K562 (cell line): Measurements from ENCODE around the gene LRMDA. TPM values are rescaled to one million over a fixed set of nuclear protein-coding genes. Genes with fewer than 3 reads are reported as not detected.

Experiments
- ATAC-seq: fragments of 200-7000 bp; cut with Tn5 transposase; 3 replicates; pipeline ENCODE4 v1.9.1; 2020; ENCODE audit warnings: moderate library complexity
- BruUV-seq: library from RNA; stranded (reverse); fragments of 400-500 nt; replicated peaks from 2 replicates; lab custom pipeline; 2021; lab: Mats Ljungman, UMichigan
- CTCF ChIA-PET: fragments of 300-600 bp; formaldehyde crosslinking; extraction: SDS; loops from one replicate; lab custom pipeline; 2021; ENCODE audit warnings: low intra/inter-chr PET ratio; lab: Yijun Ruan, JAX
- POLR2A ChIA-PET: fragments of 300-600, 350-650 bp; sonication (Branson Sonifier 250); formaldehyde crosslinking; extraction: SDS; loops from one replicate; lab custom pipeline; 2021; ENCODE audit warnings: antibody characterized with exemption, inconsistent platforms; lab: Yijun Ruan, JAX
- DNase-seq, 4 experiments: peaks; one replicate each; pipeline versions ENCODE4 v3.0.0 to v3.0.0-alpha.2; 2011 to 2018; ENCODE audit warnings: low spot score in 3 of 4, mixed read lengths in 3 of 4; ENCODE audit errors: extremely low read depth in 1 of 4
- FAIRE-seq: peaks from 2 replicates; lab custom pipeline; 2011; peaks lifted over from hg19 to GRCh38; lab: Jason Lieb, UNC
- H2AFZ ChIP-seq: 2 replicates; pipeline ENCODE4 v1.6.0; 2011; ENCODE audit warnings: low read depth, low read length, control low read depth, inconsistent platforms
- H3K27ac ChIP-seq: fragments of 200-600 bp; 3 replicates; pipeline ENCODE4 v1.8.0; 2011; ENCODE audit warnings: low read depth, mild to moderate bottlenecking, control low read depth, inconsistent platforms, low read length, moderate library complexity, mixed read lengths; ENCODE audit errors: extremely low read depth
- H3K27me3 ChIP-seq, 2 experiments: fragments of 300-600 bp in 1 of 2; 2 replicates in 1 of 2; 3 replicates in 1 of 2; pipeline versions ENCODE4 v1.6.0 to v1.8.0; 2011; ENCODE audit warnings: inconsistent platforms in 2 of 2, low read length in 2 of 2, mild to moderate bottlenecking in 1 of 2, mixed read lengths in 1 of 2, moderate library complexity in 1 of 2; ENCODE audit not compliant: control insufficient read depth in 2 of 2, insufficient read depth in 2 of 2
- H3K36me3 ChIP-seq: fragments of 300-600 bp; 3 replicates; pipeline ENCODE4 v1.8.0; 2011; ENCODE audit warnings: mild to moderate bottlenecking, low read length, inconsistent platforms; ENCODE audit not compliant: control insufficient read depth, insufficient read depth
- H3K4me1 ChIP-seq, 2 experiments: fragments of 200-600 bp in 1 of 2; replicated peaks in 1 of 2; 2 replicates in 1 of 2; 3 replicates in 1 of 2; pipeline versions ENCODE4 v1.5.1 to v1.8.0; 2011; ENCODE audit warnings: inconsistent platforms in 2 of 2, low read length in 2 of 2, mild to moderate bottlenecking in 1 of 2, mixed read lengths in 1 of 2, moderate library complexity in 1 of 2; ENCODE audit not compliant: control insufficient read depth in 2 of 2, insufficient read depth in 2 of 2
- H3K4me2 ChIP-seq: 2 replicates; pipeline ENCODE4 v1.6.1; 2011; ENCODE audit warnings: low read length, control low read depth, inconsistent platforms, mixed read lengths; ENCODE audit not compliant: insufficient read depth
- H3K4me3 ChIP-seq: fragments of 200-600 bp; sonication (generic), shearing (Covaris generic); 2 replicates; pipeline ENCODE4 v1.5.1; 2016; ENCODE audit warnings: control low read depth, inconsistent platforms
- H3K79me2 ChIP-seq: fragments of 200-600 bp; 3 replicates; pipeline ENCODE4 v1.8.0; 2011; ENCODE audit warnings: low read length, inconsistent platforms; ENCODE audit not compliant: control insufficient read depth, insufficient read depth
- H3K9ac ChIP-seq, 2 experiments: 2 replicates each; pipeline versions ENCODE4 v1.6.0 to v1.6.1; 2011; ENCODE audit warnings: low read depth in 2 of 2, low read length in 2 of 2, control low read depth in 1 of 2, inconsistent platforms in 1 of 2, mild to moderate bottlenecking in 1 of 2, mixed read lengths in 1 of 2; ENCODE audit not compliant: insufficient read depth in 1 of 2
- H3K9me1 ChIP-seq: one replicate; pipeline ENCODE4 v1.6.0; 2011; ENCODE audit warnings: inconsistent platforms, mild to moderate bottlenecking, low read length, moderate library complexity; ENCODE audit not compliant: control insufficient read depth, insufficient read depth
- H3K9me3 ChIP-seq: replicated peaks from 2 replicates; pipeline ENCODE4 v1.5.1; 2011; ENCODE audit warnings: low read depth, low read length, inconsistent platforms; ENCODE audit not compliant: control insufficient read depth, insufficient read depth
- H4K20me1 ChIP-seq: replicated peaks from 2 replicates; pipeline ENCODE4 v1.6.1; 2011; ENCODE audit warnings: low read length, inconsistent platforms, mixed read lengths; ENCODE audit not compliant: control insufficient read depth, insufficient read depth
- EP400 ChIP-seq: fragments of 450-650 bp; IDR thresholded peaks from 2 replicates; pipeline ENCODE4 v1.6.1; 2017; ENCODE audit warnings: antibody characterized with exemption, mild to moderate bottlenecking, moderate library complexity
- MEIS2 ChIP-seq: fragments of 450-650 bp; IDR thresholded peaks from 2 replicates; pipeline ENCODE4 v1.6.1; 2014; ENCODE audit warnings: mild to moderate bottlenecking; ENCODE audit not compliant: partially characterized antibody
- NONO ChIP-seq, 2 experiments: fragments of 200-400 bp in 1 of 2; fragments of 450-650 bp in 1 of 2; formaldehyde crosslinking in 1 of 2; IDR thresholded peaks; 2 replicates each; pipeline ENCODE4 v1.6.1; 2017; ENCODE audit warnings: low read depth in 2 of 2, mild to moderate bottlenecking in 2 of 2, moderate library complexity in 2 of 2, low read length in 1 of 2
- SAP30 ChIP-seq: fragments of 200-600 bp; sonication (generic); IDR thresholded peaks from 2 replicates; pipeline ENCODE4 v1.6.1; 2012; ENCODE audit warnings: borderline replicate concordance, low read depth, mild to moderate bottlenecking, moderate library complexity, low read length, control low read depth, inconsistent platforms; ENCODE audit not compliant: insufficient read depth, poor library complexity, severe bottlenecking
- SP2 ChIP-seq: IDR thresholded peaks from 2 replicates; pipeline ENCODE4 v1.6.1; 2011; ENCODE audit warnings: mild to moderate bottlenecking, low read depth, low read length, moderate library complexity; ENCODE audit not compliant: poor library complexity, severe bottlenecking; ENCODE audit errors: extremely low read depth
- STAG1 ChIP-seq: sonication (generic); formaldehyde crosslinking; IDR thresholded peaks from 2 replicates; pipeline ENCODE4 v1.5.0; 2020; ENCODE audit warnings: missing genetic modification reagents, borderline replicate concordance
- ZC3H4 ChIP-seq: sonication (generic); formaldehyde crosslinking; IDR thresholded peaks from 2 replicates; pipeline ENCODE4 v1.9.0; 2021; ENCODE audit warnings: missing genetic modification reagents, borderline replicate concordance
- ZFP1 ChIP-seq: fragments of 450-650 bp; formaldehyde crosslinking; IDR thresholded peaks from 2 replicates; pipeline ENCODE4 v1.4.0; 2020; ENCODE audit warnings: mild to moderate bottlenecking, mixed read lengths
- WGBS: fragments of 100-300 bp; shearing (Covaris generic); methylation state at CpG from one replicate; pipeline ENCODE4 v1.1.6; 2016; ENCODE audit warnings: low coverage, mixed read lengths; ENCODE audit not compliant: insufficient coverage; ENCODE audit errors: missing lambda C conversion rate; 5-methylcytosine and 5-hydroxymethylcytosine counted together
- in situ Hi-C: fragments of 300-500 bp; cut with MboI; formaldehyde crosslinking; loops from 4 replicates; pipeline ENCODE4 v1.15.0; 2018; ENCODE audit warnings: inconsistent platforms, mixed read lengths
- intact Hi-C: fragments of 100-400 bp; cut with micrococcal nuclease; formaldehyde crosslinking; loops from 2 replicates; pipeline ENCODE4 v1.14.2; 2022
- polyA plus RNA-seq, 8 experiments: library from polyadenylated mRNA; depleted of rRNA in 4 of 8; stranded (reverse) in 5 of 8; unstranded in 3 of 8; fragments of >200 nt; fragmentation: Nextera tagmentation in 2 of 8; fragmentation: Illumina TruSeq in 1 of 8; extraction: Ambion mirVana in 2 of 8; extraction: Trizol in 1 of 8; gene quantifications; 2 replicates each; pipeline versions ENCODE4 v1.2.1 to v1.2.3, GENCODE V29; 2011 to 2014; ENCODE audit warnings: inconsistent platforms in 1 of 8, missing spikeins in 1 of 8
- total RNA-seq, 7 experiments: library from RNA; depleted of rRNA in 6 of 7; stranded (reverse); fragments of >200 nt in 6 of 7; fragmentation: Illumina TruSeq in 2 of 7; extraction: Trizol in 2 of 7; gene quantifications; 2 replicates each; pipeline versions ENCODE4 v1.2.1 to v1.2.3, GENCODE V29; 2011 to 2021; ENCODE audit warnings: low replicate concordance in 1 of 7
- TF ChIP-seq, protein P1 (sequence below): sonication (generic); formaldehyde crosslinking; IDR thresholded peaks from 2 replicates; pipeline ENCODE4 v1.8.0; 2023; ENCODE audit warnings: mild to moderate bottlenecking, missing genetic modification reagents
- TF ChIP-seq, protein P2 (sequence below): fragments of 250-450 bp; sonication (Bioruptor Pico); IDR thresholded peaks from 2 replicates; pipeline ENCODE4 v1.4.0; 2020; ENCODE audit warnings: mild to moderate bottlenecking, moderate library complexity, borderline replicate concordance
- TF ChIP-seq, protein P3 (sequence below): fragments of 450-650 bp; IDR thresholded peaks from 2 replicates; pipeline ENCODE4 v1.6.1; 2018; ENCODE audit warnings: mild to moderate bottlenecking, low read depth; ENCODE audit not compliant: partially characterized antibody
- TF ChIP-seq, protein P4 (sequence below): fragments of 250-450 bp; sonication (Bioruptor Pico); IDR thresholded peaks from 2 replicates; pipeline ENCODE4 v1.5.0; 2021

The LRMDA gene
- total and polyA plus RNA-seq, 9 of the 15 experiments (the other 6 are each of a cell fraction or from before 2014, with no cell fraction given) = 0.25 TPM; not detected in 8

- no peaks in the 10 kb centered on the region for H3K79me2 ChIP-seq
- no peak overlapping the region for H3K4me2 ChIP-seq
- H3K4me1 ChIP-seq = no peaks in the 10 kb centered on the region
- no TSS peak for BruUV-seq
- 0% methylated on average over 1 of the region's 1 CpG for WGBS
- intact Hi-C loops (no loop called here), in situ Hi-C loops (no loop called here)
- DNase-seq = no peak
- ChIA-PET CTCF (no interaction called here), POLR2A (interaction anchor here (0.7 kb wide), 1 partner anchor 24 kb away, joined by 3 read pairs; no protein-coding TSS in a partner anchor)
- no peaks in the 10 kb centered on the region for H3K9me1 ChIP-seq
- no peak overlapping the region for H3K4me3 ChIP-seq
- no peaks in the 10 kb centered on the region for H3K36me3 ChIP-seq
- no peak overlapping the region for H3K9ac ChIP-seq
- no peaks in the 10 kb centered on the region; the same call in none of the 2 replicates for H3K9me3 ChIP-seq
- H3K27me3 ChIP-seq = no peaks in the 10 kb centered on the region
- H3K27ac ChIP-seq = no peak overlapping the region
- no peak for FAIRE-seq
- H4K20me1 ChIP-seq = no peaks in the 10 kb centered on the region
- no peak for ATAC-seq
- no peak overlapping the region for H2AFZ ChIP-seq
- TF ChIP-seq, protein P1, sequence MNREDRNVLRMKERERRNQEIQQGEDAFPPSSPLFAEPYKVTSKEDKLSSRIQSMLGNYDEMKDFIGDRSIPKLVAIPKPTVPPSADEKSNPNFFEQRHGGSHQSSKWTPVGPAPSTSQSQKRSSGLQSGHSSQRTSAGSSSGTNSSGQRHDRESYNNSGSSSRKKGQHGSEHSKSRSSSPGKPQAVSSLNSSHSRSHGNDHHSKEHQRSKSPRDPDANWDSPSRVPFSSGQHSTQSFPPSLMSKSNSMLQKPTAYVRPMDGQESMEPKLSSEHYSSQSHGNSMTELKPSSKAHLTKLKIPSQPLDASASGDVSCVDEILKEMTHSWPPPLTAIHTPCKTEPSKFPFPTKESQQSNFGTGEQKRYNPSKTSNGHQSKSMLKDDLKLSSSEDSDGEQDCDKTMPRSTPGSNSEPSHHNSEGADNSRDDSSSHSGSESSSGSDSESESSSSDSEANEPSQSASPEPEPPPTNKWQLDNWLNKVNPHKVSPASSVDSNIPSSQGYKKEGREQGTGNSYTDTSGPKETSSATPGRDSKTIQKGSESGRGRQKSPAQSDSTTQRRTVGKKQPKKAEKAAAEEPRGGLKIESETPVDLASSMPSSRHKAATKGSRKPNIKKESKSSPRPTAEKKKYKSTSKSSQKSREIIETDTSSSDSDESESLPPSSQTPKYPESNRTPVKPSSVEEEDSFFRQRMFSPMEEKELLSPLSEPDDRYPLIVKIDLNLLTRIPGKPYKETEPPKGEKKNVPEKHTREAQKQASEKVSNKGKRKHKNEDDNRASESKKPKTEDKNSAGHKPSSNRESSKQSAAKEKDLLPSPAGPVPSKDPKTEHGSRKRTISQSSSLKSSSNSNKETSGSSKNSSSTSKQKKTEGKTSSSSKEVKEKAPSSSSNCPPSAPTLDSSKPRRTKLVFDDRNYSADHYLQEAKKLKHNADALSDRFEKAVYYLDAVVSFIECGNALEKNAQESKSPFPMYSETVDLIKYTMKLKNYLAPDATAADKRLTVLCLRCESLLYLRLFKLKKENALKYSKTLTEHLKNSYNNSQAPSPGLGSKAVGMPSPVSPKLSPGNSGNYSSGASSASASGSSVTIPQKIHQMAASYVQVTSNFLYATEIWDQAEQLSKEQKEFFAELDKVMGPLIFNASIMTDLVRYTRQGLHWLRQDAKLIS (CRISPR knock-in tag) = no peak
- TF ChIP-seq ZC3H4 (CRISPR knock-in tag) (no peak), MEIS2 (no peak), EP400 (no peak), NONO (IDR thresholded peaks at IDR 0.05; ENCODE audit: low read depth in 2 of 2, low read length in 1 of 2) (no peak), SP2 (no peak), ZFP1 (no peak), STAG1 (no peak), SAP30 (no peak)
- TF ChIP-seq, protein P2, sequence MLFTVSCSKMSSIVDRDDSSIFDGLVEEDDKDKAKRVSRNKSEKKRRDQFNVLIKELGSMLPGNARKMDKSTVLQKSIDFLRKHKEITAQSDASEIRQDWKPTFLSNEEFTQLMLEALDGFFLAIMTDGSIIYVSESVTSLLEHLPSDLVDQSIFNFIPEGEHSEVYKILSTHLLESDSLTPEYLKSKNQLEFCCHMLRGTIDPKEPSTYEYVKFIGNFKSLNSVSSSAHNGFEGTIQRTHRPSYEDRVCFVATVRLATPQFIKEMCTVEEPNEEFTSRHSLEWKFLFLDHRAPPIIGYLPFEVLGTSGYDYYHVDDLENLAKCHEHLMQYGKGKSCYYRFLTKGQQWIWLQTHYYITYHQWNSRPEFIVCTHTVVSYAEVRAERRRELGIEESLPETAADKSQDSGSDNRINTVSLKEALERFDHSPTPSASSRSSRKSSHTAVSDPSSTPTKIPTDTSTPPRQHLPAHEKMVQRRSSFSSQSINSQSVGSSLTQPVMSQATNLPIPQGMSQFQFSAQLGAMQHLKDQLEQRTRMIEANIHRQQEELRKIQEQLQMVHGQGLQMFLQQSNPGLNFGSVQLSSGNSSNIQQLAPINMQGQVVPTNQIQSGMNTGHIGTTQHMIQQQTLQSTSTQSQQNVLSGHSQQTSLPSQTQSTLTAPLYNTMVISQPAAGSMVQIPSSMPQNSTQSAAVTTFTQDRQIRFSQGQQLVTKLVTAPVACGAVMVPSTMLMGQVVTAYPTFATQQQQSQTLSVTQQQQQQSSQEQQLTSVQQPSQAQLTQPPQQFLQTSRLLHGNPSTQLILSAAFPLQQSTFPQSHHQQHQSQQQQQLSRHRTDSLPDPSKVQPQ (CRISPR knock-in tag) = no peak
- TF ChIP-seq, protein P3, sequence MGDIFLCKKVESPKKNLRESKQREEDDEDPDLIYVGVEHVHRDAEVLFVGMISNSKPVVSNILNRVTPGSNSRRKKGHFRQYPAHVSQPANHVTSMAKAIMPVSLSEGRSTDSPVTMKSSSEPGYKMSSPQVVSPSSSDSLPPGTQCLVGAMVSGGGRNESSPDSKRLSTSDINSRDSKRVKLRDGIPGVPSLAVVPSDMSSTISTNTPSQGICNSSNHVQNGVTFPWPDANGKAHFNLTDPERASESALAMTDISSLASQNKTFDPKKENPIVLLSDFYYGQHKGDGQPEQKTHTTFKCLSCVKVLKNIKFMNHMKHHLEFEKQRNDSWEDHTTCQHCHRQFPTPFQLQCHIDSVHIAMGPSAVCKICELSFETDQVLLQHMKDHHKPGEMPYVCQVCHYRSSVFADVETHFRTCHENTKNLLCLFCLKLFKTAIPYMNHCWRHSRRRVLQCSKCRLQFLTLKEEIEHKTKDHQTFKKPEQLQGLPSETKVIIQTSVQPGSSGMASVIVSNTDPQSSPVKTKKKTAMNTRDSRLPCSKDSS = no peak
- TF ChIP-seq, protein P4, sequence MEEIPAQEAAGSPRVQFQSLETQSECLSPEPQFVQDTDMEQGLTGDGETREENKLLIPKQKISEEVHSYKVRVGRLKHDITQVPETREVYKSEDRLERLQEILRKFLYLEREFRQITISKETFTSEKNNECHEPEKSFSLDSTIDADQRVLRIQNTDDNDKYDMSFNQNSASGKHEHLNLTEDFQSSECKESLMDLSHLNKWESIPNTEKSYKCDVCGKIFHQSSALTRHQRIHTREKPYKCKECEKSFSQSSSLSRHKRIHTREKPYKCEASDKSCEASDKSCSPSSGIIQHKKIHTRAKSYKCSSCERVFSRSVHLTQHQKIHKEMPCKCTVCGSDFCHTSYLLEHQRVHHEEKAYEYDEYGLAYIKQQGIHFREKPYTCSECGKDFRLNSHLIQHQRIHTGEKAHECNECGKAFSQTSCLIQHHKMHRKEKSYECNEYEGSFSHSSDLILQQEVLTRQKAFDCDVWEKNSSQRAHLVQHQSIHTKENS = no peak
Measured at GRCh38 chr10:75569506-75569905, 138.1 kb downstream of the LRMDA start.
